Upper lobe of left lung (tissue), 6 donors: ENCODE data around the gene POGZ. TPM values are rescaled to one million over a fixed set of nuclear protein-coding genes. Genes with fewer than 3 reads are reported as not detected.

Source experiments
- ATAC-seq, 2 donors: fragments of 200-7000 bp; cut with Tn5 transposase; one replicate each; pipeline ENCODE4 v1.9.1; 2022; ENCODE audit warnings: mild to moderate bottlenecking in 2 of 2, moderate library complexity in 2 of 2; ENCODE audit not compliant: low FRiP score in 2 of 2
- DNase-seq, 2 donors: peaks; one replicate each; pipeline ENCODE4 v3.0.0-alpha.2; 2019 to 2020
- H3K27ac ChIP-seq, 4 donors: fragments of 200-600 bp; sonication (generic); one replicate each; pipeline ENCODE4 v1.5.1; 2016 to 2019
- H3K27me3 ChIP-seq, 4 donors: fragments of 200-600 bp; sonication (generic); one replicate each; pipeline ENCODE4 v1.5.1; 2017 to 2019
- H3K36me3 ChIP-seq, 4 donors: fragments of 200-600 bp; sonication (generic); one replicate each; pipeline ENCODE4 v1.5.1; 2016 to 2019
- H3K4me1 ChIP-seq, 4 donors: fragments of 200-600 bp; sonication (generic); one replicate each; pipeline ENCODE4 v1.5.1; 2018 to 2019
- H3K4me3 ChIP-seq, 4 donors: fragments of 200-600 bp; sonication (generic); one replicate each; pipeline ENCODE4 v1.5.1; 2017 to 2019; ENCODE audit warnings: mild to moderate bottlenecking in 2 of 4, moderate library complexity in 1 of 4
- H3K9me3 ChIP-seq, 4 donors: fragments of 200-600 bp; sonication (generic); one replicate each; pipeline ENCODE4 v1.5.1; 2018 to 2019
- CTCF ChIP-seq, 6 experiments: fragments of 450-650 bp in 4 of 6; fragments of 200-600 bp in 2 of 6; sonication (generic) in 2 of 6; IDR thresholded peaks; one replicate each; pipeline ENCODE4 v1.5.1; 2016 to 2019; ENCODE audit warnings: antibody characterized with exemption in 6 of 6
- EP300 ChIP-seq, 4 donors: sonication (generic); formaldehyde crosslinking; IDR thresholded peaks; one replicate each; pipeline ENCODE4 v1.5.1; 2017; ENCODE audit warnings: antibody characterized with exemption in 4 of 4, control low read depth in 2 of 4
- POLR2A ChIP-seq, 4 donors: fragments of 450-650 bp; IDR thresholded peaks; one replicate each; pipeline ENCODE4 v1.5.1; 2016 to 2017; ENCODE audit warnings: antibody characterized with exemption in 4 of 4, mild to moderate bottlenecking in 2 of 4
- POLR2AphosphoS5 ChIP-seq, 2 donors: sonication (generic); formaldehyde crosslinking; IDR thresholded peaks; one replicate each; pipeline ENCODE4 v1.5.1; 2017; ENCODE audit warnings: antibody characterized with exemption in 2 of 2
- WGBS, 2 donors: methylation state at CpG; one replicate each; pipeline ENCODE4 v1.1.5; 2017 to 2018; 5-methylcytosine and 5-hydroxymethylcytosine counted together
- total RNA-seq, 6 donors: library from RNA; depleted of rRNA in 4 of 6; stranded (reverse); fragments of >200 nt in 4 of 6; gene quantifications; one replicate each; pipeline versions ENCODE4 v1.1.0 to v1.2.1, GENCODE V29; 2016 to 2021
- donor health status: DM: no; HTN: no; CAD: no; lungs with moderate emphysema.
- donor health status: DM: no; HTN: yes; CAD: no; lungs with severe emphysema.

POGZ gene
- total RNA-seq, 6 donors from 2014 or later, result 34.2 to 148 (median 67.9) TPM

DNA sequence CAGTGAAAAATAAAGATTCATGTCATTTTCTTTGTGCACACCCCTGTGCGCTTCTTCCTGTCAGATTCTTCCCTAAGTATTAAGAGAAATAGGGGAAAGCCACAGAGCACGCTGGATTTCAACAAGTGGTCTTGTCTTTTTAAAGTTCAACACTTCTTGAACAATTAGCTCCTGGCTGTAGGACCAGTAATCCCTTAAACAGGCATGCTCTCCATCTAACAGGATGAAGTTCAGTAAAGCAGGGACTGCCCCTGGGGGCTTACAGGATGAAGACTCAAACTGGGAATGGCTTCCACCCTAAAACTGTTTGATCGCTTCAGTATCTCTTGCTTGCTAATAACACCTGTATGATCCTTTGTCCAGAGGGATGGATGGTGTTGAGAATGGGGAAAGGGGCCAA, 55.7 kb downstream of the POGZ start:
- Histone ChIP-seq H3K27me3 (no peaks in the 10 kb centered on the region), H3K4me1 (peaks cover 10 to 20% (median 15%) of the 10 kb centered on the region in 4 donors), H3K4me3 (no peak overlapping the region), H3K36me3 (peaks cover 45 to 81% (median 66%) of the 10 kb centered on the region in 4 donors), H3K9me3 (no peaks in the 10 kb centered on the region), H3K27ac (no peak overlapping the region)
- DNase-seq, result no peak
- no peak for TF ChIP-seq CTCF (IDR thresholded peaks at IDR 0.05)
- TF ChIP-seq POLR2A (IDR thresholded peaks at IDR 0.05), result no peak
- no peak for TF ChIP-seq POLR2AphosphoS5 (IDR thresholded peaks at IDR 0.05)
- no peak for ATAC-seq
- 87 to 92% methylated on average over 3 of the region's 3 CpGs for WGBS, 2 donors

DNA sequence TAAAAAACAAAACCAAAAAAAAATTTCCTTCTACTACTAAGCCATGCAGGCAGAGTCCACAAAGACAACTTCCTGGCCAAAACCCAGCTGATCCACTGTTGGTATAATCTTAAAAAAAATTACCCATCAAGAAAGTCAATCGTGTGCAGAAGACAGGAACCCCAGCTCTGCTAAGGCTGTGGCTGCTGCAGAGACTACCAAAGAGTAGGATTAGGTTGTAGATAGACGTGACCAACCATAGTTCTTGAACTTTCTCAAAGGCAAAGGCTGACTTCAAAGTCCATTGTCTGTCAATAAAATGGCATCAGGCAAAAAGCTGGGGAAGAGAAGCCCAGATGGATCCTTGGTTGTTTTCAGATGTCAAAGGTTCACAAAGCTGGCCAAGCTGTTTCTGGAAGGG, 56.5 kb downstream of the POGZ start:
- Histone ChIP-seq H3K27me3 (no peaks in the 10 kb centered on the region), H3K36me3 (peaks cover 37 to 72% (median 58%) of the 10 kb centered on the region in 4 donors), H3K9me3 (no peaks in the 10 kb centered on the region), H3K4me3 (no peak overlapping the region), H3K27ac (no peak overlapping the region), H3K4me1 (peaks cover 10 to 22% (median 15%) of the 10 kb centered on the region in 4 donors)
- no peak for DNase-seq
- TF ChIP-seq POLR2AphosphoS5 (IDR thresholded peaks at IDR 0.05) (no peak), EP300 (IDR thresholded peaks at IDR 0.05) (no peak), CTCF (IDR thresholded peaks at IDR 0.05) (no peak), POLR2A (IDR thresholded peaks at IDR 0.05) (no peak)
- 53 to 74% methylated on average over 2 of the region's 2 CpGs for WGBS, 2 donors
- ATAC-seq, result no peak

DNA sequence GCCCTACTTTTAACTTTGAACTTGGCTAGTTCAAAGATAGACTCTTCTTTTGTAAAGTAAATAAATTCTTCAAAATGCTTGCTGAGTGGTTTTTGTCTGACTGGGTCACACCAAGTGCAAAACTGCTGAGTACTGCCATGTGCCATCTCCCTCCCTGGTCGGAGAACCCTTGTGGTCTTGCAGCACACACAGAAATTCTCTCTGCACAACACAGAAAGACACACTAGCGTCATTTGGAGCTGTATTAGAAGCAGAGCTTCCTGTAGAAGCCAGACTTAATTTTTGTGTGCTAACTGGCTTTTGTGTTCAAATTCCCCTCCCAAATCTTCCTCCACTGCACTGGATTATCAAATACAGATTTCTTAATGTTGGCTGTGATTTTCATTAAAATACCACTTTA, 57.4 kb downstream of the POGZ start:
- Histone ChIP-seq H3K4me3 (no peak overlapping the region), H3K4me1 (peaks cover 10 to 22% (median 15%) of the 10 kb centered on the region in 4 donors), H3K27me3 (no peaks in the 10 kb centered on the region), H3K9me3 (no peaks in the 10 kb centered on the region), H3K27ac (no peak overlapping the region), H3K36me3 (peaks cover 29 to 63% (median 49%) of the 10 kb centered on the region in 4 donors)
- WGBS, 2 donors, result 85 to 92% methylated on average over 2 of the region's 2 CpGs
- ATAC-seq (no peak), DNase-seq (no peak)
- TF ChIP-seq POLR2A (IDR thresholded peaks at IDR 0.05) (no peak), CTCF (IDR thresholded peaks at IDR 0.05) (no peak), EP300 (IDR thresholded peaks at IDR 0.05) (no peak), POLR2AphosphoS5 (IDR thresholded peaks at IDR 0.05) (no peak)

GRCh38 chr1:151401125-151401788, 58.0 kb downstream of the POGZ start:
- DNase-seq (no peak), ATAC-seq (no peak)
- 92 to 95% methylated on average over 13 of the region's 13 CpGs for WGBS, 2 donors
- peaks cover 23 to 57% (median 43%) of the 10 kb centered on the region in 4 donors for H3K36me3 ChIP-seq
- TF ChIP-seq POLR2AphosphoS5 (IDR thresholded peaks at IDR 0.05) (no peak), POLR2A (IDR thresholded peaks at IDR 0.05) (no peak), EP300 (IDR thresholded peaks at IDR 0.05) (no peak), CTCF (IDR thresholded peaks at IDR 0.05) (no peak)
- peaks cover 10 to 22% (median 15%) of the 10 kb centered on the region in 4 donors for H3K4me1 ChIP-seq
- H3K27me3 ChIP-seq, result no peaks in the 10 kb centered on the region
- H3K27ac ChIP-seq, result no peak overlapping the region
- H3K9me3 ChIP-seq, result no peaks in the 10 kb centered on the region
- H3K4me3 ChIP-seq, result no peak overlapping the region
